ENCODE results near the gene USP43.
"Not testable (repeated sequence)": the region's sequence is repeated elsewhere in the genome, so short reads cannot be mapped to it uniquely, and the experiment has no call there.

USP43 gene

GRCh38 chr17:9644910-9645751 is at the start of gene USP43:
Gene USP43 (plus strand): TSS chr17:9645517. CDS start chr17:9645633, 116 bp downstream.
- DNase-seq, result no peak

- not testable (repeated sequence) for DNase-seq
Observed at GRCh38 chr17:9597638-9598037, 47.7 kb upstream of the USP43 start.

- no peak for DNase-seq
Observed at GRCh38 chr17:9598661-9599060, 46.7 kb upstream of the USP43 start.

GRCh38 chr17:9604583-9604982 is 40.7 kb upstream of the USP43 start:
- DNase-seq, result not testable (repeated sequence)

- no peak for DNase-seq
Observed at GRCh38 chr17:9606453-9606852, 38.9 kb upstream of the USP43 start.

GRCh38 chr17:9607058-9607457 is 38.3 kb upstream of the USP43 start:
- DNase-seq, result not testable (repeated sequence)

- no peak for DNase-seq
Observed at GRCh38 chr17:9611557-9611956, 33.8 kb upstream of the USP43 start.

- no peak for DNase-seq
Observed at GRCh38 chr17:9612006-9612405, 33.3 kb upstream of the USP43 start.

GRCh38 chr17:9615486-9615885 is 29.8 kb upstream of the USP43 start:
- DNase-seq, result no peak

GRCh38 chr17:9622961-9623360 is 22.4 kb upstream of the USP43 start:
- DNase-seq, result no peak

- no peak for DNase-seq
Observed at GRCh38 chr17:9628509-9628908, 16.8 kb upstream of the USP43 start.

GRCh38 chr17:9632741-9633140 is 12.6 kb upstream of the USP43 start:
- DNase-seq, result no peak

- DNase-seq, result no peak
Observed at GRCh38 chr17:9635340-9635739, 10.0 kb upstream of the USP43 start.

- DNase-seq, result no peak
Observed at GRCh38 chr17:9636501-9636900, 8.8 kb upstream of the USP43 start.

GRCh38 chr17:9640388-9640787 is 4.9 kb upstream of the USP43 start:
- DNase-seq, result not testable (repeated sequence)

GRCh38 chr17:9643611-9644010 is 1.7 kb upstream of the USP43 start:
- DNase-seq, result no peak

- no peak for DNase-seq
Observed at GRCh38 chr17:9645851-9646545, 681 bp downstream of the USP43 start.

GRCh38 chr17:9646546-9646885 is 1.2 kb downstream of the USP43 start:
- no peak for DNase-seq

- no peak for DNase-seq
Observed at GRCh38 chr17:9647014-9647413, 1.7 kb downstream of the USP43 start.

- no peak for DNase-seq
Observed at GRCh38 chr17:9648521-9649110, 3.3 kb downstream of the USP43 start.

- DNase-seq, result no peak
Observed at GRCh38 chr17:9658593-9659211, 13.4 kb downstream of the USP43 start.

GRCh38 chr17:9661027-9661426 is 15.7 kb downstream of the USP43 start:
- no peak for DNase-seq

- DNase-seq, result not testable (repeated sequence)
Observed at GRCh38 chr17:9663511-9663910, 18.2 kb downstream of the USP43 start.
